GM12864 (cell line): ENCODE results near the gene LIF.

Source experiments
- DNase-seq: peaks from one replicate; pipeline ENCODE4 v3.0.0-alpha.2; 2011; ENCODE audit warnings: low read depth
- H3K4me3 ChIP-seq: 2 replicates; pipeline ENCODE4 v1.5.1; 2011; ENCODE audit warnings: mild to moderate bottlenecking, low read depth, low read length, control low read depth
- TF ChIP-seq, protein P1 (sequence below): IDR thresholded peaks from 2 replicates; pipeline ENCODE4 v1.5.1; 2011; ENCODE audit warnings: low read depth, mild to moderate bottlenecking, moderate library complexity, low read length, control low read depth, inconsistent platforms; ENCODE audit errors: missing control alignments

The LIF gene

GRCh38 chr22:30270832-30271231 lies 24.3 kb upstream of the LIF start:
- TF ChIP-seq, protein P1, sequence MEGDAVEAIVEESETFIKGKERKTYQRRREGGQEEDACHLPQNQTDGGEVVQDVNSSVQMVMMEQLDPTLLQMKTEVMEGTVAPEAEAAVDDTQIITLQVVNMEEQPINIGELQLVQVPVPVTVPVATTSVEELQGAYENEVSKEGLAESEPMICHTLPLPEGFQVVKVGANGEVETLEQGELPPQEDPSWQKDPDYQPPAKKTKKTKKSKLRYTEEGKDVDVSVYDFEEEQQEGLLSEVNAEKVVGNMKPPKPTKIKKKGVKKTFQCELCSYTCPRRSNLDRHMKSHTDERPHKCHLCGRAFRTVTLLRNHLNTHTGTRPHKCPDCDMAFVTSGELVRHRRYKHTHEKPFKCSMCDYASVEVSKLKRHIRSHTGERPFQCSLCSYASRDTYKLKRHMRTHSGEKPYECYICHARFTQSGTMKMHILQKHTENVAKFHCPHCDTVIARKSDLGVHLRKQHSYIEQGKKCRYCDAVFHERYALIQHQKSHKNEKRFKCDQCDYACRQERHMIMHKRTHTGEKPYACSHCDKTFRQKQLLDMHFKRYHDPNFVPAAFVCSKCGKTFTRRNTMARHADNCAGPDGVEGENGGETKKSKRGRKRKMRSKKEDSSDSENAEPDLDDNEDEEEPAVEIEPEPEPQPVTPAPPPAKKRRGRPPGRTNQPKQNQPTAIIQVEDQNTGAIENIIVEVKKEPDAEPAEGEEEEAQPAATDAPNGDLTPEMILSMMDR, result no peak
- DNase-seq, result no peak
- no peak overlapping the region for H3K4me3 ChIP-seq

DNA sequence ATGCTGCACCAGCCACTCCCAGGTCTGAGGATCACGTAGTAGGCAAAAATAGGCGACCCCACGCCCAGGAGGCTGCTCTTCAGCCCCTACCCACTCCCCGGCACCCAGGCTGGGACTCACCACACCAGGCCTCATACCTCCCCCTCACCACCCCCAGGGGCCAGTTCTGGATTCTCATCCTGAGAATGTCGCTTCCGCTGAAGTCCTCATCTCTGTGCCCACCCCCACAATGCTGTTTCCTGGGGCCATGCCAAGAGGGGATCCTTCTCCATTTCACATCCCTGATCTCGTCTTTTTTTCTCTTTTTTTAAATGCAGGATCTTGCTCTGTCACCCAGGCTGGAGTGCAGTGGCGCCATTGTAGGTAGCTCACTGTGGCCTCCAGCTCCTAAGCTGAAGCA lies 21.8 kb upstream of the LIF start:
- H3K4me3 ChIP-seq, result no peak overlapping the region
- TF ChIP-seq, protein P1, result no peak
- no peak for DNase-seq

DNA sequence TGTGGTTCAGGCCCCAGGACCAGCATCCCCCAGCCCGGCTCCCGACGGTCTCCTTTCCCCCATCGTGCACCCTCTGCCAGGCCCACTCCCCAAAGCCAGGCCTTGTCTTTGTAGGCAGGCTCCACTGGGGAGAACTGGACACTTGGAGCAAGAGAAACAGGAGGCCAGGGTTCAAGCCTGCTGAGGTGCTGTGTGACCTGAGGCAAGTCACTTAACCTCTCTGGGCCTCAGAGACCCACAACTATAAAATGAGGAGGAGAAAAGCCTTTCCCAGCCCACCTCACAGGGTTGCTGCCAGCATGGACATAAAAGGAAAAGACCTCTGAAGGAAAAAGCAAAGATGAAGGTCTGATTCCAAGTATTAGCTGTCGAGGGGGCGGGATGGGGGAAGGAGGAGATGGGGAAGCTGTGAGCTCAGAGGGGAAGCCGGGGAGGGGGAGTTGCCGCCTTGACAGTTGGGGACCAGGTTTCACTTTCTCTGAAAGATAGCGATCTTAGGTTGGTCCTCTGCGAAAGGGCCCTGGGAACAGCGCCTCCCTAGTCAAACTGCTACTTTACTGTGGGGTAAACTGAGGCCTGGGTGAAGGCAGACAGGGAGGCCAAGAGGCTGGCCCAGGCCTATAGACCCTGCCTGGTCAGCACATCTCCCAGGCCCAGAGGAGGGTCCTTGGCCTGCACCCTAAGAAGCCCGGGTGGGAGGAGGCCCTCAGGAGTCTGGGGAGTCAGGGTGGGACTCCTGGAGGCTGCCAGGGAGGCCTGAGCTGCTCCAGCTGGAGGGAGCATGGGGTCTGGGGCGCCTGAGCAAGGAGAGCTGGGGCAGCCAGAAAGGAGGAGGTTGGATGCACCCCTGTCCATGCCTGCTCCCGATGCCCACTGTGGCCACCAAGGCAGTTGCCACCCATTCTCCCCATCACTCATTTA lies 21.1 kb upstream of the LIF start:
- peak overlapping the region; percentile 84 for H3K4me3 ChIP-seq
- TF ChIP-seq, protein P1, result no peak
- no peak for DNase-seq

DNA sequence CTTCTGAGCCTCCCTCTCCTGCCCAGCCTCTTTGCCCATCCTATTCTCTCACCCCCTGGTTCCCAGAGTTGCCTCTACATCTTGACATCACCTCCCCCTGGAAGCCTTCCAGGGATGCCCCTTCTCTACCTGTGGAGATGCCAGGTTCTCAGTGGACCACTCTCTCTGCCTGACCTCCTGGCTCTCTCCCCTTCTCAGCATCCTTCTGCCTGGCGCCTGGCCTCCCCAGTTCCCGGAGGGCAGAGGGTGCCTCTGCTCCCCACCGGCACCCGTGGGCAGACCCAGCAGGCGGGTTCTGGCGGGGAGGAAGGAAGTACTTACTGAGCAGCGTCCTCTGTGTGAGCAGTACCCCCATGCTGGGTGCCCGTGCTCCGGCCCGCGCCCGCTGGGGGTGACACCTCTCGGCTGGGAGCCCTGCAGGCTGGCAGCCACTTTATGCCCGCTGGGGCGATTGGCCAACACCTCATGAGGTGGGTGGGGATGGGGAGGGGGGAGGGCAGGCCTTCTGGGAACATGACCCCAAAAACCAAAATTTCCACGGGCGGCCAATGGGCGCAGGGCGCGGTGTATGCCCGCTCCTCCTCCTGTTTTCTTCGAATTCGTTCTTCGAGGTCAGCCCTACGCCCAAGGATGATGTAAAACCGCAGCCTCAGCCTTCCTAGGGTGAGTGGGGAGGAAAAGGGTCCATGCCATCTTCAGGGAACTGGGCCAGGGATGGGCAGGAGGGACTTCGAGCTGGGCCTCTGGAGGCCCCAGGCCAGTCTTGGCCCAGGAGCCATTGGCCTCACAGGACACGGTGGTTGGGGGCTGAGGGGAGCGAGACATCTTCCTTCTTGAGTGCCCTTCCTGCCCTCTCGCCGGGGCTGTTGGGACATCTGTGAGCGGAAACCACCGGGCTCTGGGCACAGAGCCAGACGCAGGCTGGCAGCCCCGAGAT lies 20.2 kb upstream of the LIF start, which contains the start of gene OSM:
Gene OSM (minus strand): TSS at position 407 of the 937 bp plus-strand sequence. CDS start 52 bp downstream, at position 355.
- H3K4me3 ChIP-seq, result peak within 1 kb of the TSS; percentile 84
- no peak for DNase-seq
- TF ChIP-seq, protein P1, result no peak

DNA sequence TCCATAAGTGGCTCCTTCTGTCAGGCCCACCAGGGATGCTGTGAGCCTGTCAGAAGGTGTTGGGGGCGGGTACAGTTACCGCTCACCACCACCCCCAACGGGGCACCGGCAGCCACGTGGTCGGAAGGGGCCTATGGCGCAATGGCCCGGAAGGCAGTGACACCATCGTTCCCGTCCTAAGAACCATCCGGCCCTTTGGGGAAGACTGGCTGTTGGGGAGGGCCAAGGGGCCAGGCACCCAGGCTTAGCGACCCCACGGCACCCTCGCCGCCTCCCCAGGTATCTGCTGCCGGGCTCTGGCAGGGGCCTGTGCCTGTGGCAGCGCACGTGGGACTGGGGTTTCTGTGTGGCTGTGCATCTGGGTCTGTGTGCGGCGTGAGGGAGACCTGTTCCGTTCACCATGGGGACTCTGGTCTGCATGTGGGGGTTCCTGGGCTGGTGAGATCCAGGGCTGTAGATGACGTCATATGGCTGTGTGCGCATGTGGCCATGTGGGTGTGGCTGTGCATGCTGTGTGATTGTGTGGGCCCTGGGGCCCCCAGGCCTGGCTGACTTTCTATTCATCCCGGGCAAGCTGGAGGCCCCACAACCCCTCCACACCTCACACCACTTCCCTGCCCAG lies 19.4 kb upstream of the LIF start:
- TF ChIP-seq, protein P1, result no peak
- H3K4me3 ChIP-seq, result peak overlapping the region; percentile 84
- DNase-seq, result peak; percentile 59

GRCh38 chr22:30265131-30265720 lies 18.7 kb upstream of the LIF start:
- no peak overlapping the region for H3K4me3 ChIP-seq
- TF ChIP-seq, protein P1, result no peak
- no peak for DNase-seq
